HT1080 (cell line): ENCODE results near the gene POLR1H. TPM values are rescaled to one million over a fixed set of nuclear protein-coding genes. Genes with fewer than 3 reads are reported as not detected.
A peak's percentile ranks its signal among the peaks of the same experiment; 100 is the strongest.
"Not testable (repeated sequence)": the region's sequence is repeated elsewhere in the genome, so short reads cannot be mapped to it uniquely, and the experiment has no call there.

ENCODE experiments used
- DNase-seq: peaks from one replicate; pipeline ENCODE4 v3.0.0-alpha.2; 2015; ENCODE audit warnings: low read depth
- polyA plus RNA-seq, 2 experiments: library from polyadenylated mRNA; depleted of rRNA; stranded (reverse); fragments of >200 nt; gene quantifications; 2 replicates each; pipeline ENCODE4 v1.2.3, GENCODE V29; 2015
- total RNA-seq: library from RNA; depleted of rRNA; stranded (reverse); fragments of >200 nt; shearing (Covaris generic); gene quantifications from 2 replicates; pipeline ENCODE4 v1.2.3, GENCODE V29; 2014; rRNA removed

Gene POLR1H
- total RNA-seq, result 56.6 and 62.5 TPM in 2 replicates
- 50.6 and 55.5 TPM in 2 replicates for polyA plus RNA-seq (2015; cell fraction: cytosol; rRNA removed)
- polyA plus RNA-seq (2015; cell fraction: nucleus; rRNA removed), result 28.9 and 32.4 TPM in 2 replicates

GRCh38 chr6:30061092-30061857 is at the start of gene POLR1H:
POLR1H (plus strand) TSS chr6:30061265; CDS start chr6:30061525, 260 bp downstream.
- peak; percentile 88 for DNase-seq

GRCh38 chr6:30013291-30013922 is 47.7 kb upstream of the POLR1H start:
- no peak for DNase-seq

- no peak for DNase-seq
Observed at GRCh38 chr6:30019819-30020218, 41.2 kb upstream of the POLR1H start.

GRCh38 chr6:30020626-30021025 is 40.4 kb upstream of the POLR1H start:
- no peak for DNase-seq

GRCh38 chr6:30022189-30022588 is 38.9 kb upstream of the POLR1H start:
- DNase-seq, result no peak

- DNase-seq, result not testable (repeated sequence)
Observed at GRCh38 chr6:30022712-30023111, 38.4 kb upstream of the POLR1H start.

- DNase-seq, result no peak
Observed at GRCh38 chr6:30025186-30025585, 35.9 kb upstream of the POLR1H start.

- DNase-seq, result no peak
Observed at GRCh38 chr6:30029588-30029987, 31.5 kb upstream of the POLR1H start.

- no peak for DNase-seq
Observed at GRCh38 chr6:30031381-30031780, 29.7 kb upstream of the POLR1H start.

GRCh38 chr6:30033440-30033839 is 27.6 kb upstream of the POLR1H start:
- not testable (repeated sequence) for DNase-seq

GRCh38 chr6:30035784-30036183 is 25.3 kb upstream of the POLR1H start:
- DNase-seq, result no peak

GRCh38 chr6:30037182-30037788 is 23.8 kb upstream of the POLR1H start:
- DNase-seq, result peak; percentile 4

- no peak for DNase-seq
Observed at GRCh38 chr6:30041221-30041620, 19.8 kb upstream of the POLR1H start.

- DNase-seq, result no peak
Observed at GRCh38 chr6:30041821-30042220, 19.2 kb upstream of the POLR1H start.

GRCh38 chr6:30042476-30042875 is 18.6 kb upstream of the POLR1H start:
- DNase-seq, result no peak

- no peak for DNase-seq
Observed at GRCh38 chr6:30042914-30043313, 18.2 kb upstream of the POLR1H start.

- DNase-seq, result no peak
Observed at GRCh38 chr6:30043744-30044143, 17.3 kb upstream of the POLR1H start.

GRCh38 chr6:30044630-30045029 is 16.4 kb upstream of the POLR1H start:
- DNase-seq, result peak; percentile 68

GRCh38 chr6:30047220-30047619 is 13.8 kb upstream of the POLR1H start:
- no peak for DNase-seq

GRCh38 chr6:30053682-30054081 is 7.4 kb upstream of the POLR1H start:
- DNase-seq, result no peak

- DNase-seq, result no peak
Observed at GRCh38 chr6:30055513-30055912, 5.6 kb upstream of the POLR1H start.

GRCh38 chr6:30060606-30061091 is 416 bp upstream of the POLR1H start:
- no peak for DNase-seq
